ENCODE results near the gene ARHGDIG. TPM values are rescaled to one million over a fixed set of nuclear protein-coding genes. Genes with fewer than 3 reads are reported as not detected.

ARHGDIG gene
- total RNA-seq, 1 experiment from 2014 or later: not detected

- intact Hi-C loops (cut with micrococcal nuclease): no loop called here
- peak overlapping the region; percentile 35 for H3K27ac Mint-ChIP-seq (ENCODE audit: low read depth, unreplicated experiment)
- POLR2A ChIA-PET: no interaction called here
- peaks cover 14% of the 10 kb centered on the region for H3K36me3 Mint-ChIP-seq (ENCODE audit: insufficient read depth, unreplicated experiment)
- TF ChIP-seq CTCF (IDR thresholded peaks at IDR 0.05; ENCODE audit: unreplicated experiment): no peak
- no peaks in the 10 kb centered on the region for H3K9me3 Mint-ChIP-seq (ENCODE audit: unreplicated experiment)
- H3K4me1 Mint-ChIP-seq (ENCODE audit: insufficient read depth, unreplicated experiment): no peaks in the 10 kb centered on the region
- CTCF ChIA-PET: interaction anchor here (0.6 kb wide), 1 partner anchor 203 kb away, joined by 3 read pairs; no protein-coding TSS in a partner anchor
- no peak overlapping the region for H3K4me3 Mint-ChIP-seq (ENCODE audit: unreplicated experiment)
- no peaks in the 10 kb centered on the region for H3K27me3 Mint-ChIP-seq (ENCODE audit: insufficient read depth, unreplicated experiment)
- no peak for DNase-seq (ENCODE audit: unreplicated experiment)
- BruUV-seq (replicated peaks): no TSS peak
Observed at GRCh38 chr16:322476-323143, 42.2 kb downstream of the ARHGDIG start.

- POLR2A ChIA-PET: no interaction called here
- no peak for TF ChIP-seq CTCF (IDR thresholded peaks at IDR 0.05; ENCODE audit: unreplicated experiment)
- CTCF ChIA-PET: interaction anchor here (0.8 kb wide), 1 partner anchor 38 kb away, joined by 3 read pairs; no protein-coding TSS in a partner anchor
- H3K27me3 Mint-ChIP-seq (ENCODE audit: insufficient read depth, unreplicated experiment): no peaks in the 10 kb centered on the region
- H3K4me1 Mint-ChIP-seq (ENCODE audit: insufficient read depth, unreplicated experiment): no peaks in the 10 kb centered on the region
- no TSS peak for BruUV-seq (replicated peaks)
- peaks cover 8% of the 10 kb centered on the region for H3K36me3 Mint-ChIP-seq (ENCODE audit: insufficient read depth, unreplicated experiment)
- H3K4me3 Mint-ChIP-seq (ENCODE audit: unreplicated experiment): no peak overlapping the region
- DNase-seq (ENCODE audit: unreplicated experiment): no peak
- intact Hi-C loops (cut with micrococcal nuclease): no loop called here
- no peak overlapping the region for H3K27ac Mint-ChIP-seq (ENCODE audit: low read depth, unreplicated experiment)
- no peaks in the 10 kb centered on the region for H3K9me3 Mint-ChIP-seq (ENCODE audit: unreplicated experiment)
Observed at GRCh38 chr16:324201-324450, 43.7 kb downstream of the ARHGDIG start.

GRCh38 chr16:324451-325334 lies 44.3 kb downstream of the ARHGDIG start:
- DNase-seq (ENCODE audit: unreplicated experiment): no peak
- BruUV-seq (replicated peaks): no TSS peak
- no peak overlapping the region for H3K4me3 Mint-ChIP-seq (ENCODE audit: unreplicated experiment)
- H3K9me3 Mint-ChIP-seq (ENCODE audit: unreplicated experiment): no peaks in the 10 kb centered on the region
- intact Hi-C loops (cut with micrococcal nuclease): no loop called here
- no peak overlapping the region for H3K27ac Mint-ChIP-seq (ENCODE audit: low read depth, unreplicated experiment)
- ChIA-PET CTCF (interaction anchor here (0.6 to 0.8 kb wide), 2 partner anchors 37 to 1615 kb away, joined by 3 read pairs; no protein-coding TSS in a partner anchor), POLR2A (no interaction called here)
- no peaks in the 10 kb centered on the region for H3K4me1 Mint-ChIP-seq (ENCODE audit: insufficient read depth, unreplicated experiment)
- TF ChIP-seq CTCF (IDR thresholded peaks at IDR 0.05; ENCODE audit: unreplicated experiment): no peak
- H3K27me3 Mint-ChIP-seq (ENCODE audit: insufficient read depth, unreplicated experiment): no peaks in the 10 kb centered on the region
- peaks cover 8% of the 10 kb centered on the region for H3K36me3 Mint-ChIP-seq (ENCODE audit: insufficient read depth, unreplicated experiment)

- intact Hi-C loops (cut with micrococcal nuclease): no loop called here
- Mint-ChIP-seq H3K4me3 (ENCODE audit: unreplicated experiment) (no peak overlapping the region), H3K27ac (ENCODE audit: low read depth, unreplicated experiment) (no peak overlapping the region), H3K4me1 (ENCODE audit: insufficient read depth, unreplicated experiment) (no peaks in the 10 kb centered on the region), H3K9me3 (ENCODE audit: unreplicated experiment) (no peaks in the 10 kb centered on the region), H3K27me3 (ENCODE audit: insufficient read depth, unreplicated experiment) (no peaks in the 10 kb centered on the region), H3K36me3 (ENCODE audit: insufficient read depth, unreplicated experiment) (peaks cover 13% of the 10 kb centered on the region)
- TF ChIP-seq CTCF (IDR thresholded peaks at IDR 0.05; ENCODE audit: unreplicated experiment): no peak
- CTCF ChIA-PET: no interaction called here
- POLR2A ChIA-PET: no interaction called here
- DNase-seq (ENCODE audit: unreplicated experiment): no peak
- BruUV-seq (replicated peaks): no TSS peak
Observed at GRCh38 chr16:325375-326145, 45.2 kb downstream of the ARHGDIG start.
